Activated CD4-positive, CD25-positive, alpha-beta regulatory T cell treated with anti-CD3 and anti-CD28 coated beads, Interleukin-2, amount 50 U/mL, for 24 hours (primary cell): ENCODE results near the gene CHD5.

ENCODE experiments used
- ATAC-seq, 2 donors: fragments of 150-1000 bp; cut with Tn5 transposase; one replicate each; pipeline ENCODE4 v1.10.0; 2021; ENCODE audit warnings: mild to moderate bottlenecking in 1 of 2, moderate library complexity in 1 of 2

Gene CHD5

GRCh38 chr1:6172549-6172948 is 7.6 kb downstream of the CHD5 start:
- ATAC-seq, result no peak

- peak in 1 of 2 donors; percentile 13 for ATAC-seq
Measured at GRCh38 chr1:6171548-6172124, 8.5 kb downstream of the CHD5 start.

DNA sequence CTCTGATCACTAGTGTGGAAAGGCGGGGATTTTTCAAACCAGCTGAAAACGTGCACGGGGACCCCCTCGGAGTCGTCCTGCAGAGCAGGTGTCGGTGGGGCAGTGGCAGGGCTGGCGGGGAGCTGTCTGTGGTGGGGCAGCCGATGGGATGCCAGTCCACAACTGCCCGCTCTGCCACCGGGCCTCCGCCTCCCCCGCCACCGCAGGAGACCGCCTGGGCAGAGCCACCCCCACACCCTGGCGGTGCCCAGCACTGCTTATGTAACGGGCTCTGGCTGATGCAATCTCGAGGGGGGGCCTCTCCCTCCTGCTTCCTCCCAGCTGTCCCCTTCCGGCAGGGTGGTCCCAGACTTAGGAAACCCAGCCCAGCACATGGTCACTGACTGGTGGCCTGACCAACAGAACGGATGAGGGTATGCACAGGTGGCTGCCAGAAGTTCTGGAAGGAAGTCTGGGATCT is 9.3 kb downstream of the CHD5 start:
- ATAC-seq, result no peak

DNA sequence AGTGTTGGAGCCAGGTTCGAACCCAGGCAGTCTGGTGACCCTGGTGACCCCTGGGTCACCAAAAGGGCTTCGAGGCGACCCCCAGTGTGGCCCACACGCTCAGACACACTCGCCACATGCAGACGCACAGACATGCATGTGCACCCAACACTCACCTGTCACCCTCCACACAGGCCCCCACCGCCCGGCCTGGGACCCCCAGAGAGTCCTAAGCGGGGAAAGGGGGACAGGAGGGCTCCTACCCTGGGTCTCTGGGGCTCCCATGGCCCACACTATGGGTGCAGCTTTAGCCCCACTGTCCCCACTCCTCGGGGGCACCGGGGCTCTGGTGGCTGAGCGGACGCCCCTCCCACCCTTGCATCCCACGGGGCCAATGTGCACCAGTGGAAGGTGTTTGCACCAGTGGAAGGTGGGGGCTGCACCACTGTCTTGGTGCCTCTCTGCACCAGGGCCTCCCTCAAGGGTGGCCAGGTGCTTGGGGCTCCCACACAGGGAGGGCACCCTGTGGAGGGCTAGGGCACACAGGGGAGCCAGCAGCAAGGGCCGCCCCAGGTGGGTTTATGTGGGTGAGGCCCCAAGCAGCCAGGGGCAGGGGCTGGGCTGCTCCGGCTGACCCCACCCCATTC is 9.9 kb downstream of the CHD5 start:
- ATAC-seq, result no peak

GRCh38 chr1:6168947-6169586 is 11.1 kb downstream of the CHD5 start:
- ATAC-seq, result no peak

GRCh38 chr1:6167391-6168303 is 12.5 kb downstream of the CHD5 start:
- no peak for ATAC-seq

- no peak for ATAC-seq
Measured at GRCh38 chr1:6166655-6167390, 13.3 kb downstream of the CHD5 start.

GRCh38 chr1:6166221-6166620 is 13.9 kb downstream of the CHD5 start:
- no peak for ATAC-seq

GRCh38 chr1:6165441-6165985 is 14.6 kb downstream of the CHD5 start:
- ATAC-seq, result no peak

GRCh38 chr1:6165027-6165426 is 15.1 kb downstream of the CHD5 start:
- no peak for ATAC-seq

GRCh38 chr1:6163973-6164617 is 16.0 kb downstream of the CHD5 start:
- ATAC-seq, result no peak

- no peak for ATAC-seq
Measured at GRCh38 chr1:6163191-6163972, 16.7 kb downstream of the CHD5 start.

DNA sequence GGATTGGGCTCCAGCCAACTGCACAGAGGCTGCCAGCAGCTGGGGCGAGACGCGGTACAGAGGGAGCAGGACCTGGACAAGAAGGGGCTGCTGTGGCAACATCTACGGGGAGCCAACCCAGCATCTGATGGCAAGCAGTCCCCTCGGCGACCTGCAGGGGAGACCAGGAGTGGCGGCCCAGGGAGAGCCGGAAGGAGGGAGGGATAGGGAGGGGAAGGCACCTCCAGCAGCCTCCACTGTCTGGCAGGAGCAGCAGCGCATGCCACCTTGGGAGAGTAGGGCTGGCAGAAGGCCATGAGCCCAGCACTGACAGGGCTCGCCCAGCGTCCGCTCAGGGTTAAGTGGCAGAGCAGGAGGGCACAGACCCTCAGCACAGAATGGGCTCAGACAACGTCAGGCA is 17.3 kb downstream of the CHD5 start:
- no peak for ATAC-seq

DNA sequence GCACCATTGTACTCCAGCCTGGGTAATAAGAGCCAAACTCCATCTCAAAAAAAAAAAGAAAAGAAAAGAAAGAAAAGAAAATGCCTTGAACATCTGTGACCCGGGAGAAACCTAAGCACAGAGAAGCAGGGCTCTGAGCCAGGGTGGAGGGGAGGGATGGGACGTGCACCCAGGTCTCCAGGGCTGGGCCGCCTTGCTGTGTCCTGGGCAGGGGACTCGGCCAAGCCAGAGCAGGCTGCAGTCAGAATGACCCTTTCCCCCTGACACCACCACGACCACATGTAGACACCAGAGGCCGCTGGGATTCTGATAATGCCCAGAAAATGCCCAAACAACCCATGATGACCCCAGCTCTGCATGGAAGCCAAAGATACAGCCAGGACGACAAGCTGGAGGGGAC is 17.8 kb downstream of the CHD5 start:
- no peak for ATAC-seq

DNA sequence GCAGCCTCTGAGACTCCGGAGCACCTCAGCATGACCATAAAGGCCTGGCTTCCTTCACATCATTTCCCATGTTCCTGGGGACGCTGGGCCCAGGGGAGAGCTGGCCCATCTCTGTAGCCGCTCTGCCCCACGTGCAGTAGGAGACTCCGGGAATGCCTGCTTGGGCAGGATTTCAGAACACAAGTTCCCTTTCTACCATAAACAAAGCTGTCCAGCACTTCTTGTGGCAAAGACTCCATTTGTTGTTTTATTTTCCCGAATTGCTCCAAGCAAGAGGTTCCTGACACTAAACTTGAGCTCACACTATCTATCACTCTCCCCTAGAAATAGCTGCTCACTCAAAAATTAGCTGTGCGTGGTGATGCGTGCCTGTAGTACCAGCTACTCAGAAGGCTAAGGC is 21.9 kb downstream of the CHD5 start:
- ATAC-seq, result no peak

DNA sequence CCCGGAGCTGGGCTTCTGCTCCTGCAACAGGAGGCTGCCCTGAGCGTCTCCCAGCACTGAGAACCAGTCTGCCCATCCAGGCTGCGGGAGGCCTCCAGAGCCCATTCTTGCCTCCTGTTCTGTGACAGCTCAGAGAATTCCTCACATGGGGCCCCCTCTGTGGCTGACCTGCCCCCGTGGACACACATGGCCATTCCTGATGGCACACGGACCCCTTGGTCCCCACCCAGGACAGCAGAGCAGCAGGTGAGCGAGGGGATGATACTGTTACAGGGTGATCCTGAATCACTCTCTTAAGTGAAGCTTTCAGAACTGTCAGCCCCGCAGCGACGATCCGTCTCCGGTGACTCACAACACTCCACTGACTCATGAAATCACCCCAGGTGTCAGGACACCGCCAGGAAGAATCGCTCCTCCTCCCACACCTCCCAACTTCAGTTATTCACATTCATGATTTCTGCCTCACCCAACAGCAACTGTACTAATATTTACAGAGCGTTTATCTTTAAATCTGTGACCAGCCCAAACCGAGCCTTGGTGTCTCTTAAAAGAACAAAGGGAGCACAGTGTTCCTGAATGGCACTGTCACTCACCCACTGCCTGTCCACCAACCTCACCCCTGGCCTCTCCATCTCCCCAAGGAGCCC is 22.5 kb downstream of the CHD5 start:
- ATAC-seq, result peak; percentile 74 to 86

DNA sequence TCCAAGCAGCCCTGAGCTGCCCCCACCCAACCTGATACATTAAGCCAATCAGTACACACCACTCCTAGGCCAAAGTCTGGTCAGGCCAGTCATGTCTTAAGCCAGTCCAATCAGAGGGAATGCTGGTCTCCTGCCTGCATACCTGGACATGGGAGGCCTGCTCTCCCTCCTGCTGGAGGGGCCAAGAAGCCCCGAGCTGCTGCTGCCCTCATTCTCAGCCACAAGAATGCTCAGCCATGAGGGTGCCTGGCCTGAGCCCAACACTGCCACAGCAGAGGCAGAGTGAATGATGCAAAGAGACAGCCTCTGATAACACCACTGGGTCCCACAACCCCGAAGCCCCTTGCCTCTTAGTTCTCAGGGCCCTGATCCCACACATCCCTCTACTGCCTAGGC is 23.0 kb downstream of the CHD5 start:
- ATAC-seq, result no peak

GRCh38 chr1:6154525-6155319 is 25.4 kb downstream of the CHD5 start:
- ATAC-seq, result no peak

GRCh38 chr1:6152882-6153281 is 27.2 kb downstream of the CHD5 start:
- ATAC-seq, result no peak

DNA sequence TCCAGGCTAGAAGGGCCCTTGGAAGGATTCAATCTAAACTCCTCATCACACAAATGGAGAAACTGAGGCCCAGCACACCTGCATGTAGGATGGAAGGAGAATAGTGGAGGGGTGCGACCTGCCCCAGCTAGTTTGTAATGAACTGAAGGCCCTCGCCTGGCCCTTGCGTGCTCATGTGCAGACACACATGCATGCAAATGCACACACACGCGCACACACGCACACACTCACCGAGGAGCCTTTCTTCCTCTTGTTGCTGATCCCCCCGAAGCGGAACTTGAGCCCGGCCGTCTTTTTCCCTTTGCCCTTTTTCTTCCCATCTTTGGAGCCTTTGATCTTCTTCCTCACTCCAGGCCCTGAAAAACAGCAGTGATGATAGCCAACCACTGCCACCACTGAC is 27.9 kb downstream of the CHD5 start:
- ATAC-seq, result no peak
